NCI-H2107 (cell line): ENCODE measurements around the gene TMEM80.
"Not testable (repeated sequence)": the region's sequence is repeated elsewhere in the genome, so short reads cannot be mapped to it uniquely, and the experiment has no call there.

Experiments used
- DNase-seq: peaks from one replicate; lab custom pipeline; 2025; lab: John Stamatoyannopoulos, UW

Gene TMEM80

GRCh38 chr11:721247-721740, 25.7 kb downstream of the TMEM80 start:
- no peak for DNase-seq

- no peak for DNase-seq
These were observed 26.2 kb downstream of the TMEM80 start for GRCh38 chr11:721741-722345.

DNA sequence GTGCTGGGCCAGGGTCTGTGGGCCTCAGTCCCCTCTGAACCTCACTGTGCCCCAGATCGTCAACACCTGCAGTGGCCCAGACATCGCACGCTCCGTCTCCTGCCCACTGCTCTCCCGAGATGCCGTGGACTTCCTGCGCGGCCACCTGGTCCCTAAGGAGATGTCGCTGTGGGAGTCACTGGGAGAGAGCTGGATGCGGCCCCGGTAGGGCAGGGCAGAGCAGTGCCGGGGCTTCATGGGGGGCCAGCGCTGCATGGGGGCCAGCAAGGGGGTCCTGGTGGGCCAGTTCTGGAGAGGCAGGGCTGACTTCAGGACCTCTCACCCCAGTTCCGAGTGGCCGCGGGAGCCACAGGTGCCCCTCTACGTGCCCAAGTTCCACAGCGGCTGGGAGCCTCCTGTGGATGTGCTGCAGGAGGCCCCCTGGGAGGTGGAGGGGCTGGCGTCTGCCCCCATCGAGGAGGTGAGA, 26.8 kb downstream of the TMEM80 start:
- DNase-seq: no peak

- no peak for DNase-seq
These were observed 27.7 kb downstream of the TMEM80 start for GRCh38 chr11:723120-723883.

GRCh38 chr11:724049-724777, 28.6 kb downstream of the TMEM80 start:
- DNase-seq: no peak

DNA sequence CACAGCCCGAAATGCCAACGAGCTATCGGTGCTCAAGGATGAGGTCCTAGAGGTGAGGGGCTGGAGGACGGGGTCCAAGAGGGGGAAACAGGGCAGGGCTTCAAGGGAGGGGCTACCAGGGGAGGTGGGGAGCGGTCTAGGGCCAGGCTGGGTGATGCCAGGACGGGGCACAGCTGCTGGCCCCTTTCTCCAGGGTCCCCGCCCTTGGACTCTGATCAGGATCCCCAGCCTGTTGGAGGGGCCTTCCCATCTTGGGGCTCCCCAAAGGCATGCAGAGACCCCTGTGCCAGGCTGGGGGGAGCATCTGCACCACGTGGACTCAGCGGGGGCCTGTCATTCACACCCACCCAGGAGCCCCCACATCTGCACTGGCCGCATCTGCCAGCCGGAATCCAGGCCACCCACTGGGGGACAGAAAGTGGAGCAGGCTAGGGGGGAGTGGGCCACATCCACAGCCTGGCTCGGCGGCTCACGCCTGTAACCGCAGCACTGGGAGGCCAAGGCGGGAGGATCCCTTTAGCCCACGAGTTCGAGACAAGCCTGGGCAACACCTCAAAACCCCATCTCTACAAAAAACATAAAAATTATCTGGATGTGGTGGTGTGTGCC, 29.3 kb downstream of the TMEM80 start:
- no peak for DNase-seq

- no peak for DNase-seq
These were observed 30.1 kb downstream of the TMEM80 start for GRCh38 chr11:725624-726202.

DNA sequence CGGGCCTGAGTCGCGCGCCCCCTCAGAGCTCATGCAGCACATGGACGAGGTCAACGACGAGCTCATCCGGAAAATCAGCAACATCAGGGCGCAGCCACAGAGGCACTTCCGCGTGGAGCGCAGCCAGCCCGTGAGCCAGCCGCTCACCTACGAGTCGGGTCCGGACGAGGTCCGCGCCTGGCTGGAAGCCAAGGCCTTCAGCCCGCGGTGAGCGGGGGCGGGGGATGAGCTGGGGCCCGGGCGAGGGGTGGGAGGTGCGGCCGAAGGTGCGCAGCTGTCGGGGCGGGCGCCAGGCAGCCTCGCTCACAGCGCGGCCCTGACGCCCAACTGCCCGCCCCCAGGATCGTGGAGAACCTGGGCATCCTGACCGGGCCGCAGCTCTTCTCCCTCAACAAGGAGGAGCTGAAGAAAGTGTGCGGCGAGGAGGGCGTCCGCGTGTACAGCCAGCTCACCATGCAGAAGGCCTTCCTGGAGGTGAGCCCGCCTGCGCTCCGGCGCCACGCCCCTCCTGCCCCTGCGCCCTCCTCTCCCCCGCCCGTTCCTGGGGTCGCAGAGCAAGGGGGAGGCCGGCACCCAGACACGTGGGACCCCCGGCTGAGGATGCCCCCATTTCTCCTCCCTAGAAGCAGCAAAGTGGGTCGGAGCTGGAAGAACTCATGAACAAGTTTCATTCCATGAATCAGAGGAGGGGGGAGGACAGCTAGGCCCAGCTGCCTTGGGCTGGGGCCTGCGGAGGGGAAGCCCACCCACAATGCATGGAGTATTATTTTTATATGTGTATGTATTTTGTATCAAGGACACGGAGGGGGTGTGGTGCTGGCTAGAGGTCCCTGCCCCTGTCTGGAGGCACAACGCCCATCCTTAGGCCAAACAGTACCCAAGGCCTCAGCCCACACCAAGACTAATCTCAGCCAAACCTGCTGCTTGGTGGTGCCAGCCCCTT, 30.9 kb downstream of the TMEM80 start:
- DNase-seq: no peak

GRCh38 chr11:727281-727701, 31.7 kb downstream of the TMEM80 start:
- DNase-seq: no peak

- no peak for DNase-seq
These were observed 32.5 kb downstream of the TMEM80 start for GRCh38 chr11:727859-728748.

GRCh38 chr11:728901-729491, 33.4 kb downstream of the TMEM80 start:
- no peak for DNase-seq

- no peak for DNase-seq
These were observed 34.0 kb downstream of the TMEM80 start for GRCh38 chr11:729492-730074.

DNA sequence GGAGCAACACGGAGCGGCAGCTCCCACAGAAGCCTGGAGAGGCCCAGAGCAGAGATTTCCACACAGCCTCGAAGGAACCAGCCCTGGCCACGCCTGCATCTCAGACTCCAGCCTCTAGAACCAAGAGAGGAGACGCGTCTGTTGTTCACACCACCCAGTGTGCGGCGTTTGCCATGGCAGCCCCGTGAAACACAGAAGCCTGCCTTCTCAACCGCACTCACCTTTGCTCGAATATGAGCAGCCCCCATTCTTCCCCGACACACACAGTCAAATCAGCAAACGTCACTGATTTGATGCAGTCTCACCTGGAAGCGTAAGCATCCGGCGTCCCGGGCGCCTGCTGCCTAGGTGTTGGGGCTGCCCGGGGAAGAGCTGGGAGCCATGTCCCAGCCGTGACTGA, 37.5 kb downstream of the TMEM80 start:
- no peak for DNase-seq

DNA sequence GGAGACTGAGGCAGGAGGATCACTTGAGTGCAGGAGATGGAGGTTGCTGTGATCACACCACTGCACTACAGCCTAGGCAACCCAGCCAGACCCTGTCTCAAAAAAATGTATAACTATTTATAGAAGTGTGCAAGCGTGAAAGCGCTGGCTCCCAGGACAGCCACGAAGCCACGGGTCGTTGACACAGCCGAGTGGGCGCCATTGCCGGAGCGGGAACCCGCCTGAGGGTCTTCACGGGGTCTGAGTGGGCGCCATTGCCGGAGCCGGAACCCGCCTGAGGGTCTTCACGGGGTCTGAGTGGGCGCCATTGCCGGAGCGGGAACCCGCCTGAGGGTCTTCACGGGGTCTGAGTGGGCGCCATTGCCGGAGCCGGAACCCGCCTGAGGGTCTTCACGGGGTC, 38.9 kb downstream of the TMEM80 start:
- not testable (repeated sequence) for DNase-seq

- no peak for DNase-seq
These were observed 41.8 kb downstream of the TMEM80 start for GRCh38 chr11:737366-737765.

DNA sequence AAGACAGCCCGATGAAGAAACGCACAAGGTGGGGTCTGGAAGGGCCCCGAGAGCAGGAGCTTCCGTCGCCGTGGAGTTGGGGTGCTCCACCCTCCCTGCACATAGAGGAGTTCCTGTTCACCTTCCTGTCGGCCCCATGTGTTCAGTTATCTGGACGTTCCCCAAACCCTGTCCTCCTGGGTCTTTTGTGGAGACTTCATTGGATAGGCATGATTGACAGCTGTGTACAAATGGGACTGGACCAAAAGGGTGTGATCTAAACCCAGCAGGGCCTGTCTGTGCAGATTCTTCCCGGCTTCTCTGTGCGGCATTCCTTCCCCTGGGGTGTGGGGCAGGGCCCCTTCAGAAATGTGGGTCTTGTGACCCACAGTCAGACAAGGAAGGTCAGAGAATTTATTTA, 42.3 kb downstream of the TMEM80 start:
- DNase-seq: not testable (repeated sequence)

GRCh38 chr11:742156-742546, 46.5 kb downstream of the TMEM80 start:
- no peak for DNase-seq

- no peak for DNase-seq
These were observed 47.1 kb downstream of the TMEM80 start for GRCh38 chr11:742571-743201.

DNA sequence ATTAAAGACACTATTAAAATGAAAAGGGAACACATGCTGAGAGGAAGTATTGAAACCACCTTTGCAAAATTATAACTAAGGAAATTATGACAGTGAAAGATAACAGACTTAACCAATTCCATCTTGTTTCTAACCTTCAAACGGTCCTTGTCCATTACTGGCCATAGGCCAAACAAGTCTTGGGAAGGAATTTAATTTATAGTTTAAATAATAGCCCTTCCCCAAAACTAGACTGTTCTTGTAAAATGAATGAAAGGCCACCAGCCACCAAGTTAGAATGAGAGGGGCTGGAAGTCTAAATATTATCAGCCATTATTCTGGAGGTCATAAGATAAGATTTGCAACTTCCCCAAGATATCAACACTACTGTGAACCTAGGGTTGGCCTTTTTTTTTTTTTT, 49.8 kb downstream of the TMEM80 start:
- DNase-seq: no peak
